Thyroid gland (tissue), 4 donors: ENCODE data around the gene STMP1. TPM values are rescaled to one million over a fixed set of nuclear protein-coding genes. Genes with fewer than 3 reads are reported as not detected.

ENCODE experiments used
- DNase-seq, 2 donors: peaks; one replicate each; pipeline ENCODE4 v3.0.0-alpha.2; 2019
- H3K27ac ChIP-seq, 3 donors: fragments of 200-600 bp; sonication (generic); 1 replicate in 2 of 3; 2 replicates in 1 of 3; pipeline ENCODE4 v1.5.1; 2016 to 2019; ENCODE audit warnings: mild to moderate bottlenecking in 1 of 3, moderate library complexity in 1 of 3
- H3K27me3 ChIP-seq: fragments of 200-600 bp; sonication (generic); one replicate; pipeline ENCODE4 v1.5.1; 2019
- H3K36me3 ChIP-seq, 2 donors: fragments of 200-600 bp; sonication (generic); one replicate each; pipeline ENCODE4 v1.5.1; 2016 to 2019
- H3K4me1 ChIP-seq, 2 donors: fragments of 200-600 bp; sonication (generic); one replicate each; pipeline ENCODE4 v1.5.1; 2017 to 2019
- H3K4me3 ChIP-seq, 3 donors: fragments of 200-600 bp; sonication (generic); replicated peaks in 1 of 3; 1 replicate in 2 of 3; 2 replicates in 1 of 3; pipeline ENCODE4 v1.5.1; 2016; ENCODE audit warnings: mild to moderate bottlenecking in 1 of 3
- H3K9me3 ChIP-seq: fragments of 200-600 bp; sonication (generic); one replicate; pipeline ENCODE4 v1.5.1; 2017
- POLR2A ChIP-seq, 2 donors: fragments of 450-650 bp; IDR thresholded peaks; one replicate each; pipeline ENCODE4 v1.6.1; 2017; ENCODE audit warnings: antibody characterized with exemption in 2 of 2, mild to moderate bottlenecking in 2 of 2, moderate library complexity in 1 of 2
- WGBS, 2 donors: methylation state at CpG; one replicate each; pipeline ENCODE4 v1.1.5; 2017; 5-methylcytosine and 5-hydroxymethylcytosine counted together
- intact Hi-C: fragments of 100-400 bp; cut with DNase I; formaldehyde crosslinking; loops from one replicate; pipeline ENCODE4 v1.15.1; 2023
- total RNA-seq, 4 donors: library from RNA; depleted of rRNA; stranded (reverse); fragments of >200 nt; gene quantifications; one replicate each; pipeline ENCODE4 v1.2.3, GENCODE V29; 2016
- TF ChIP-seq, protein P1 (sequence below), 6 experiments: fragments of 200-600 bp in 3 of 6; fragments of 450-650 bp in 3 of 6; sonication (generic) in 3 of 6; IDR thresholded peaks; one replicate each; pipeline ENCODE4 v1.5.1; 2016 to 2019; ENCODE audit warnings: antibody characterized with exemption in 6 of 6, mild to moderate bottlenecking in 2 of 6, inconsistent platforms in 1 of 6, moderate library complexity in 1 of 6

Gene STMP1
- total RNA-seq, 4 donors from 2014 or later = 28.2 to 42.2 (median 38.6) TPM

DNA sequence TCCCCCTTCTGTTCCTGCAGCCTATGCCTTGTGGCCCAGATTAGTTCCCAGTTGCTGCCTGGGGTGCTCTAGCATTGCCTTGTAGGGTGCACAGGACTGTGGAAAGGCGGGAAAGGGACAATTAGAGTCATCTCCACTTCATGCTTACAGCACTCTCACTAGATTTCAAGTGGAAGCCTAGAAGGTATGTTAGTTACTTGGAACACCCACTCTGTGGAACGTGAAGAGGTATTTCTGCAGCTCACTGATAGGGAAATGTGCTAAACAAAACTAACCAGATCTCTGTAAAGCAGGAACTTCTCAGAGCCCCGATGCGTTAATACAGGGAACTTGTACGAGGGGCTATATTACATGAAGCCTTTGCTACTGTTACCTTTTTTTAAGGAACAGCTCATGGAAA, 19.4 kb downstream of the STMP1 start:
- intact Hi-C loops = no loop called here
- TF ChIP-seq POLR2A (IDR thresholded peaks at IDR 0.05) = peak in 1 of 2 donors; percentile 30
- TF ChIP-seq, protein P1, sequence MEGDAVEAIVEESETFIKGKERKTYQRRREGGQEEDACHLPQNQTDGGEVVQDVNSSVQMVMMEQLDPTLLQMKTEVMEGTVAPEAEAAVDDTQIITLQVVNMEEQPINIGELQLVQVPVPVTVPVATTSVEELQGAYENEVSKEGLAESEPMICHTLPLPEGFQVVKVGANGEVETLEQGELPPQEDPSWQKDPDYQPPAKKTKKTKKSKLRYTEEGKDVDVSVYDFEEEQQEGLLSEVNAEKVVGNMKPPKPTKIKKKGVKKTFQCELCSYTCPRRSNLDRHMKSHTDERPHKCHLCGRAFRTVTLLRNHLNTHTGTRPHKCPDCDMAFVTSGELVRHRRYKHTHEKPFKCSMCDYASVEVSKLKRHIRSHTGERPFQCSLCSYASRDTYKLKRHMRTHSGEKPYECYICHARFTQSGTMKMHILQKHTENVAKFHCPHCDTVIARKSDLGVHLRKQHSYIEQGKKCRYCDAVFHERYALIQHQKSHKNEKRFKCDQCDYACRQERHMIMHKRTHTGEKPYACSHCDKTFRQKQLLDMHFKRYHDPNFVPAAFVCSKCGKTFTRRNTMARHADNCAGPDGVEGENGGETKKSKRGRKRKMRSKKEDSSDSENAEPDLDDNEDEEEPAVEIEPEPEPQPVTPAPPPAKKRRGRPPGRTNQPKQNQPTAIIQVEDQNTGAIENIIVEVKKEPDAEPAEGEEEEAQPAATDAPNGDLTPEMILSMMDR (IDR thresholded peaks at IDR 0.05) = no peak
- WGBS, 2 donors = 38 to 51% methylated on average over 5 of the region's 5 CpGs
- no peaks in the 10 kb centered on the region for H3K27me3 ChIP-seq
- DNase-seq = peak; percentile 31 to 33
- H3K36me3 ChIP-seq = no peaks in the 10 kb centered on the region
- H3K27ac ChIP-seq = peak overlapping the region; percentile 70 to 94 (median 81)
- H3K4me1 ChIP-seq = peaks cover 69 to 72% of the 10 kb centered on the region in 2 donors
- no peak overlapping the region for H3K4me3 ChIP-seq
- H3K9me3 ChIP-seq = no peaks in the 10 kb centered on the region

- DNase-seq = peak in 1 of 2 donors; percentile 34
- Histone ChIP-seq H3K27me3 (no peaks in the 10 kb centered on the region), H3K36me3 (no peaks in the 10 kb centered on the region), H3K9me3 (no peaks in the 10 kb centered on the region), H3K4me1 (peaks cover 65 to 68% of the 10 kb centered on the region in 2 donors), H3K4me3 (no peak overlapping the region), H3K27ac (peak overlapping the region; percentile 70 to 94 (median 81))
- 39 to 41% methylated on average over 3 of the region's 3 CpGs for WGBS, 2 donors
- TF ChIP-seq, protein P1 (IDR thresholded peaks at IDR 0.05) = no peak
- no peak for TF ChIP-seq POLR2A (IDR thresholded peaks at IDR 0.05)
- intact Hi-C loops = no loop called here
These were observed 19.9 kb downstream of the STMP1 start for GRCh38 chr7:135682191-135682590.

DNA sequence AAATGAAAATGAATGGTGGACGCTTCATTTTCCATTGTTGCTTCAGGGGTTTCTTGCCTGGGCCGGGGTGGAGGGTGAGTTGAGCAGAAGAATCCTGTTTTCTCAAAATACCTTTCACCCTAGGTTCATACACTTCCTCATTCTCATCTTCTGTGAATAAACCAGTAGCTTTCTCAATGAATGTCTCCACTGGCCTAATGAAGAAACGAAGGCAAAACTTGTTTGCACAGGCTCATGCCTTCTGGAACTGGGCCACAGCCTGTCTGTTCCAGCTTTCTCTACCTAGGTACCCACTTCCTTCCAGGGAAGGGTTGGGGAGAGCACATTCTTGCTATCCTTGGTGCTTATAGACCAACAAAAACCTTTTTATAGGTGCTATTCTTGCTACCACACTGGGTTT, 21.3 kb downstream of the STMP1 start:
- intact Hi-C loops = no loop called here
- peaks cover 50 to 54% of the 10 kb centered on the region in 2 donors for H3K4me1 ChIP-seq
- WGBS, 2 donors = 64 to 68% methylated on average over 3 of the region's 3 CpGs
- DNase-seq = peak; percentile 60 to 68
- peak overlapping the region; percentile 70 to 94 (median 81) for H3K27ac ChIP-seq
- H3K4me3 ChIP-seq = no peak overlapping the region
- TF ChIP-seq POLR2A (IDR thresholded peaks at IDR 0.05) = no peak
- TF ChIP-seq, protein P1 (IDR thresholded peaks at IDR 0.05) = no peak
- no peaks in the 10 kb centered on the region for H3K27me3 ChIP-seq
- no peaks in the 10 kb centered on the region for H3K36me3 ChIP-seq
- H3K9me3 ChIP-seq = no peaks in the 10 kb centered on the region

DNA sequence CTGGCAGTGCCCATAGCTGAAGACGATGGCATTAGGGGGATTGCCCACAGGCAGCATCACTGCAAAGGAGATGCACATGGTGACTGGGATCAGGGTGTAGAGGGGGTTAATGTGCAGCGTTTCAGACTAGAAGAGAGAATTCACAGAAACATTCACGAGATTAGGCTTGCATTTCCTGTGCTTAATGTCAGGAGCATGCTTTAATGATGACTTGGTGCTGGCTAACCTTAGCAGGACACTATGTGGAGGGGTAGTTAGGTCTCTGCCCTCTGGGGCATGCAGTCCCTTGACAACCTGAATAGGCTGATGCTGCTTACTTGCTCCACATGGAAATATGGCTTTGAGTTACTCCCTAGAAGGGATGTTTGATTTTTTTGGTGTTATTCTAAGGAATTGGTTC, 21.8 kb downstream of the STMP1 start:
- Histone ChIP-seq H3K4me1 (peaks cover 48 to 49% of the 10 kb centered on the region in 2 donors), H3K9me3 (no peaks in the 10 kb centered on the region), H3K27ac (peak overlapping the region in 1 of 3 donors; percentile 81), H3K4me3 (no peak overlapping the region), H3K27me3 (no peaks in the 10 kb centered on the region), H3K36me3 (no peaks in the 10 kb centered on the region)
- WGBS, 2 donors = 63 to 67% methylated on average over 3 of the region's 3 CpGs
- intact Hi-C loops = no loop called here
- DNase-seq = no peak
- TF ChIP-seq, protein P1 (IDR thresholded peaks at IDR 0.05) = no peak
- no peak for TF ChIP-seq POLR2A (IDR thresholded peaks at IDR 0.05)

GRCh38 chr7:135684699-135685098, 22.4 kb downstream of the STMP1 start:
- 83 to 95% methylated on average over 5 of the region's 5 CpGs for WGBS, 2 donors
- Histone ChIP-seq H3K9me3 (no peaks in the 10 kb centered on the region), H3K27me3 (no peaks in the 10 kb centered on the region), H3K36me3 (no peaks in the 10 kb centered on the region), H3K27ac (no peak overlapping the region), H3K4me1 (peaks cover 43 to 44% of the 10 kb centered on the region in 2 donors), H3K4me3 (no peak overlapping the region)
- intact Hi-C loops = no loop called here
- DNase-seq = no peak
- no peak for TF ChIP-seq POLR2A (IDR thresholded peaks at IDR 0.05)
- TF ChIP-seq, protein P1 (IDR thresholded peaks at IDR 0.05) = no peak
